Lower lobe of right lung (tissue), 2 donors: Measurements from ENCODE around the gene FNBP1. TPM values are rescaled to one million over a fixed set of nuclear protein-coding genes. Genes with fewer than 3 reads are reported as not detected.

Source experiments
- ATAC-seq, 2 donors: fragments of 200-7000 bp; cut with Tn5 transposase; one replicate each; pipeline ENCODE4 v1.9.1; 2020 to 2022; ENCODE audit warnings: mild to moderate bottlenecking in 2 of 2, moderate library complexity in 2 of 2
- DNase-seq: peaks from one replicate; pipeline ENCODE4 v3.0.0-alpha.2; 2020
- H3K27ac ChIP-seq: fragments of 200-600 bp; one replicate; pipeline ENCODE4 v1.8.0; 2022
- H3K27me3 ChIP-seq: fragments of 200-600 bp; one replicate; pipeline ENCODE4 v1.8.0; 2022; ENCODE audit warnings: low read depth
- H3K36me3 ChIP-seq: fragments of 200-600 bp; one replicate; pipeline ENCODE4 v1.8.0; 2022; ENCODE audit warnings: mild to moderate bottlenecking
- H3K4me1 ChIP-seq: fragments of 200-600 bp; one replicate; pipeline ENCODE4 v1.8.0; 2022
- H3K4me3 ChIP-seq: fragments of 200-600 bp; one replicate; pipeline ENCODE4 v1.8.0; 2022; ENCODE audit warnings: mild to moderate bottlenecking
- H3K9me3 ChIP-seq: fragments of 200-600 bp; one replicate; pipeline ENCODE4 v1.8.0; 2022
- intact Hi-C: fragments of 100-400 bp; cut with DNase I; formaldehyde crosslinking; loops from one replicate; pipeline ENCODE4 v1.11.0; 2022
- microRNA-seq: library from miRNA; unstranded; fragments of <30 nt; microRNA quantifications from one replicate; pipeline ENCODE4 v1.2.0, GENCODE V29; 2020; ENCODE audit warnings: borderline number of aligned reads
- total RNA-seq: library from RNA; stranded (reverse); fragmentation: NEBNext Ultra II Directional; extraction: Animal tissue kit (Norgen Biotek cat#: 25700); gene quantifications from one replicate; pipeline ENCODE4 v1.2.1, GENCODE V29; 2021
- TF ChIP-seq, protein P1 (sequence below): fragments of 200-600 bp; IDR thresholded peaks from one replicate; pipeline ENCODE4 v1.8.0; 2022; ENCODE audit warnings: antibody characterized with exemption, mild to moderate bottlenecking
- donor health status: DM: no; HTN: yes; CAD: no; lungs with severe emphysema.

The FNBP1 gene
- total RNA-seq, 1 donor from 2014 or later: 61.1 TPM

DNA sequence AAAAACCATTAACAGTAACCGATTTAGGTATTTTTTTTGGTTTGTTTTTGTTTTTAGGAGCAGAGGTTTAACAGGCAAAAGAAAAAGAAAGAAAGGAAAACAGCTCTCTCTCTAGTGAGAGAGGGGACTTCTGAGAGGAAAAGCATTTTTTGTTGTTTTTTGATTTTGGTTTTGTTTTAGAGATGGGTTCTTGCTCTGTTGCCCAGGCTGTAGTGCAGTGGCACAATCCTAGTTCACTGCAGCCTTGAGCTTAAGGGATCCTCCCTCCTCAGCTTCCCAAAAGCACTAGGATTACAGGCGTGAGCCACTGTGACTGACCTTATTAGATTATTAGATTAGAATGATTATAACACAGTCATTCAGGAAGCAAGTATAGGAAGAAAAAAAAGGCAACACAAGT is 197.6 kb downstream of the FNBP1 start:
- intact Hi-C loops: no loop called here
- ATAC-seq: no peak
- TF ChIP-seq, protein P1, sequence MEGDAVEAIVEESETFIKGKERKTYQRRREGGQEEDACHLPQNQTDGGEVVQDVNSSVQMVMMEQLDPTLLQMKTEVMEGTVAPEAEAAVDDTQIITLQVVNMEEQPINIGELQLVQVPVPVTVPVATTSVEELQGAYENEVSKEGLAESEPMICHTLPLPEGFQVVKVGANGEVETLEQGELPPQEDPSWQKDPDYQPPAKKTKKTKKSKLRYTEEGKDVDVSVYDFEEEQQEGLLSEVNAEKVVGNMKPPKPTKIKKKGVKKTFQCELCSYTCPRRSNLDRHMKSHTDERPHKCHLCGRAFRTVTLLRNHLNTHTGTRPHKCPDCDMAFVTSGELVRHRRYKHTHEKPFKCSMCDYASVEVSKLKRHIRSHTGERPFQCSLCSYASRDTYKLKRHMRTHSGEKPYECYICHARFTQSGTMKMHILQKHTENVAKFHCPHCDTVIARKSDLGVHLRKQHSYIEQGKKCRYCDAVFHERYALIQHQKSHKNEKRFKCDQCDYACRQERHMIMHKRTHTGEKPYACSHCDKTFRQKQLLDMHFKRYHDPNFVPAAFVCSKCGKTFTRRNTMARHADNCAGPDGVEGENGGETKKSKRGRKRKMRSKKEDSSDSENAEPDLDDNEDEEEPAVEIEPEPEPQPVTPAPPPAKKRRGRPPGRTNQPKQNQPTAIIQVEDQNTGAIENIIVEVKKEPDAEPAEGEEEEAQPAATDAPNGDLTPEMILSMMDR: no peak
- no peak overlapping the region for H3K27ac ChIP-seq
- no peaks in the 10 kb centered on the region for H3K27me3 ChIP-seq
- DNase-seq: no peak
- H3K36me3 ChIP-seq: peaks cover 9% of the 10 kb centered on the region
- H3K4me3 ChIP-seq: no peak overlapping the region
- no peaks in the 10 kb centered on the region for H3K4me1 ChIP-seq
- H3K9me3 ChIP-seq: no peaks in the 10 kb centered on the region

DNA sequence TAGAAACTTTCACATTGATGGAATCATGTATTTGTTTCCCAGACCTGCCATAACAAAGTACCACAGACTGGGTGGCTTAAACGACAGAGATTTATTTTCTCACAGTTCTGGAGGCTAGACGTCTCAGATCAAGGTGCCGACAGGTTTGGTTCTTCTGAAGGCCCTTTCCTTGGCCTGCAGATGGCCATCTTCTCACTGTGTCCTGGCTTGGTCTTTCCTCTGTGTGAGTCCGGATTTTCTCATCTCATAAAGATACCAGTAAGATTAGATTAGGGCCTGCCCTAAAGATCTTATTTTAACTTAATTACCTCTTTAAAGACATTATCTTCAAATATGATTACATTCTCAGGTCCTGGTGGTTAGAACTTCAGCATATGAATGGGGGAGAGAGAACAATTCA is 201.9 kb downstream of the FNBP1 start:
- Histone ChIP-seq H3K27ac (no peak overlapping the region), H3K4me3 (no peak overlapping the region), H3K27me3 (no peaks in the 10 kb centered on the region), H3K36me3 (no peaks in the 10 kb centered on the region), H3K9me3 (no peaks in the 10 kb centered on the region), H3K4me1 (peaks cover 23% of the 10 kb centered on the region)
- intact Hi-C loops: no loop called here
- ATAC-seq (no peak), DNase-seq (no peak)
- TF ChIP-seq, protein P1: no peak

DNA sequence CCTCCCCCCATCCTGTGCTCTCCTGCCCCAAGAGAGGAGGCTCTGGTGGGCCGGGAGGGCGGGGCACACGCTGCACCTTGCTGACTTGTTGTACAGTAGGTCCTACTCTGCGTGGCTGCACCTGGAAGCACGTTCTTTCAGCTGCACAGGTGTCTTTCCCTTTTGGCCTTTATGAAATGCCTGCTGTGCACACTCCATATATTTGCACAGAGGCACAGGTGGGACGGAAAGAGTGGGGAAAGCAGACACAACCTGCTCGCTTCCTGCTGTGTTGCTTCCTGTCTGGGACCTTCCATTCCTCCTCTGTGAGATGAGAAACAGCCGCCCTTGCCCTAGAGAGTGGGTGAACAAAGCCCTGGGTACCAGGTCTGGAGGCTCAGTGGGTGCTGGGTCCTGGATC is 203.0 kb downstream of the FNBP1 start:
- intact Hi-C loops: no loop called here
- H3K27me3 ChIP-seq: no peaks in the 10 kb centered on the region
- H3K9me3 ChIP-seq: no peaks in the 10 kb centered on the region
- ATAC-seq (no peak), DNase-seq (no peak)
- TF ChIP-seq, protein P1: no peak
- no peaks in the 10 kb centered on the region for H3K36me3 ChIP-seq
- peaks cover 25% of the 10 kb centered on the region for H3K4me1 ChIP-seq
- H3K27ac ChIP-seq: no peak overlapping the region
- no peak overlapping the region for H3K4me3 ChIP-seq

DNA sequence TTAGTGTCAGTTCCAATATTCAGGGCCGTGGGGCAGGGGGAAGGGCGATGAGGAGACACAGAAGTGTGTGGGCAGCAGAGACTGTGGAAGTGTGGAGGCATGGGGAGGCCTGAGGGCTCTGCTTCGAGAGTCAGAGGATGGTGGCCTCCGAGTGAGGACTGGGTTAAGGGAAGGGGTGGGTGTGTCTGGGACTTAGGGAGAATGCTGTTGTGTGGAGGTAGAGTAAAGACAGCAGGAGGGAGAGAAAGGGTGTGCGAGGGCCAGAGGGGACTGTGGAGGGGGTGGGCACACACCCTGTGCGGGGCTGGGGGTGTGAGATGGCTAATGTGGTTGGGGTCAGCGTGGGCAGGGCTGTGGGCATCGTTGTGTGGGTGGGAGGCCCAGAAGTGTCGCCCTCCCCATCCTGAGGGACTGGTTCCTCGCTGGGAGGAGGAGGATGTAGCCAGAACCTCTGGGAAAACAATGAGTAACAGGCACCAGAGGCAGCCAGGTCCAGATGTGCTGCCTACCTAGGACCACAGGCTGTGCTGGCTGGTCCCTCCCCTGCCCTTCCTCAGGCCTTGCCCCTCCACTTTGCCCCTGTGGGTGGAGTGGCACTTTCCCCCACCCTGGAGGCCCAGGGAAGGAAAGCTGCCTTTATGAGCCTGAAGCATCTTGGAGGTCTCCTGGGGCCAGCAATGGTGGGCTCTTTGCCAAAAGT is 203.5 kb downstream of the FNBP1 start:
- TF ChIP-seq, protein P1: no peak
- H3K9me3 ChIP-seq: no peaks in the 10 kb centered on the region
- no peak for ATAC-seq
- intact Hi-C loops: no loop called here
- no peaks in the 10 kb centered on the region for H3K36me3 ChIP-seq
- H3K27ac ChIP-seq: no peak overlapping the region
- peaks cover 25% of the 10 kb centered on the region for H3K4me1 ChIP-seq
- no peak overlapping the region for H3K4me3 ChIP-seq
- no peaks in the 10 kb centered on the region for H3K27me3 ChIP-seq
- DNase-seq: no peak

DNA sequence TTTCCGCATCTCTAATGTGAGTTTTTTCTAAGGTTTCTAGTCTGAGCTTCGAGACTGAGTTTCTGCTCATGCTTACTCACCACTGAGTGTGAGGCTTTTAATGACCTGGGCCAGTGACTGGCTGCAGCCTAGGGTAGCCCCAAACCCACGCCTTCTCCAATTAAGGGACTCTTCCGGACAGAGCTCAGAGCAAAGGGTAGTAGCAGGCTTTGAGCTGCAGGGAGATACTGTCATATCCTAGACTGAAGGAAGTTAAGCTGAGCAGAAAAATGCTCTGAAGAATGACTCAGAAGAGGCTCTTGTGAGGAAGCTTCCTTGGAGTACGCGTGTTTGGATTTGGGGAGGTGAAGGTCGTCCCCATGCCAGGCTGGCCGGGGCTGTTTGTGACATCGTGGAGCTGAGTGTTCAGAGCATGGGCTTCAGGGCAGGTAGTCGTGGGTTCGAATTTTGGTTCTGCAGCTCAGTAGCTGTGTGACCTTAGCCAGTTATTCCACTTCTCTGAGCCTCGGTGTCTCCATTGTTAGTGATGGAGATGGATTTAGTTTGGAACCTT is 204.2 kb downstream of the FNBP1 start:
- TF ChIP-seq, protein P1: no peak
- DNase-seq (no peak), ATAC-seq (no peak)
- intact Hi-C loops: no loop called here
- no peak overlapping the region for H3K27ac ChIP-seq
- peaks cover 32% of the 10 kb centered on the region for H3K4me1 ChIP-seq
- H3K36me3 ChIP-seq: no peaks in the 10 kb centered on the region
- H3K4me3 ChIP-seq: no peak overlapping the region
- no peaks in the 10 kb centered on the region for H3K27me3 ChIP-seq
- H3K9me3 ChIP-seq: no peaks in the 10 kb centered on the region

Small RNAs within 50 kb of the gene (microRNA-seq; reads per million reads assigned to microRNA genes)
- not detected for gene MIR6855

Other genes with a start within 250 kb of the FNBP1 start
- gene TOR1B, start 240.0 kb downstream of the FNBP1 start, total RNA-seq: 34.9 TPM
- gene TOR1A, start 219.1 kb downstream of the FNBP1 start, total RNA-seq: 34.6 TPM
- gene C9orf78, start 207.9 kb downstream of the FNBP1 start, total RNA-seq: 42.0 TPM
- 27.0 TPM for gene USP20, start 207.7 kb downstream of the FNBP1 start, total RNA-seq
- gene GPR107, start 10.7 kb upstream of the FNBP1 start, total RNA-seq: 43.0 TPM
- gene NCS1, start 129.2 kb upstream of the FNBP1 start, total RNA-seq: 7.0 TPM
- 4.7 TPM for gene HMCN2, start 222.6 kb upstream of the FNBP1 start, total RNA-seq